HFF-Myc (cell line): ENCODE data around the gene TMEM132D.

Experiments
- DNase-seq: peaks from one replicate; pipeline ENCODE4 v3.0.0-alpha.2; 2011; ENCODE audit warnings: low read depth; ENCODE audit errors: extremely low read depth
- H3K4me3 ChIP-seq: replicated peaks from 2 replicates; pipeline ENCODE4 v1.5.1; 2011; ENCODE audit warnings: low read depth, mild to moderate bottlenecking, control low read depth, low read length
- CTCF ChIP-seq: IDR thresholded peaks from 2 replicates; pipeline ENCODE4 v1.5.1; 2012; ENCODE audit warnings: mild to moderate bottlenecking, low read depth, low read length, control low read depth; ENCODE audit errors: missing control alignments

The TMEM132D gene

DNA sequence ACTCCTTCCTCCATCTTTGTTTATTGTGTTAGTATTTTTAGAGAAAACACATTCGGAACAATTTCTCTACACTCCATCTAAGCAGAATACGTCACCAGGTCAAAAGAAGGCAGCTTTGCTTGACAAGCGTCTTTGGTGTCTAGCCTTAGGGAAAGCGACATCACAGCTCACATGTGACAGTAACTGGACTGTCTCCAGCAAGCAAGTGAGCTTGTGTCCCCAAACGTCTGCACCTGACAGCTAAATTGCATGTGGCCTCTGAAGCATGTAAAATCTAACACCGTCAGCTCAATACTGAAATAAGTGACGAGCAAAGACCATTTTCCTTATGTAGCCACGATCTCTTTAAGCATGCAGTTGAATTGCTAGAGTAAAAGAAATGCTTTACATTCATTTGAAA lies 540.8 kb downstream of the TMEM132D start:
- no peak for DNase-seq
- TF ChIP-seq CTCF: no peak
- no peak overlapping the region for H3K4me3 ChIP-seq

- no peak for TF ChIP-seq CTCF
- no peak for DNase-seq
- no peak overlapping the region for H3K4me3 ChIP-seq
These were observed 546.6 kb downstream of the TMEM132D start for GRCh38 chr12:129357233-129357632.

GRCh38 chr12:129351481-129351880 lies 552.3 kb downstream of the TMEM132D start:
- TF ChIP-seq CTCF: no peak
- DNase-seq: no peak
- H3K4me3 ChIP-seq: no peak overlapping the region

DNA sequence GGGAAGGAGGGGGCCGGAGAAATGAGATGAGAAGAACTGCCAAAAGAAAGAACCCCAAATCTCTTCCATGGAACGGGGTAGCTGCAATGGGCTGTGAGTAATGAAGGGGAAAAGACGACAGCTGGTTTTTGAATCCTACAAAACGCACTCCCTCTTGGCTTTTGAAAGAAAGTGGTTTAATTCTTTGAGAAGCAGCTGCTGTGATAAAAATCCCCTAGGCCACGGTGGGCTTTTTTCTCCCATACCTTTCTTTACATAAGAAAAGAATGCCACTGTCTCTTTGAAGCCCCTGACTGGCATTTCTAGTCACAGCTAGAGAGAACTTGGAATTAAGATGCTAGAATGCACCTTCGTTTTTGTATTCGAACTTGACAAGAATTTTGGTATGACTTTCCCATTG lies 564.5 kb downstream of the TMEM132D start:
- H3K4me3 ChIP-seq: no peak overlapping the region
- TF ChIP-seq CTCF: no peak
- no peak for DNase-seq

- no peak for TF ChIP-seq CTCF
- DNase-seq: no peak
- no peak overlapping the region for H3K4me3 ChIP-seq
These were observed 566.4 kb downstream of the TMEM132D start for GRCh38 chr12:129337413-129337812.

- no peak for DNase-seq
- H3K4me3 ChIP-seq: no peak overlapping the region
- no peak for TF ChIP-seq CTCF
These were observed 568.1 kb downstream of the TMEM132D start for GRCh38 chr12:129335773-129336172.

DNA sequence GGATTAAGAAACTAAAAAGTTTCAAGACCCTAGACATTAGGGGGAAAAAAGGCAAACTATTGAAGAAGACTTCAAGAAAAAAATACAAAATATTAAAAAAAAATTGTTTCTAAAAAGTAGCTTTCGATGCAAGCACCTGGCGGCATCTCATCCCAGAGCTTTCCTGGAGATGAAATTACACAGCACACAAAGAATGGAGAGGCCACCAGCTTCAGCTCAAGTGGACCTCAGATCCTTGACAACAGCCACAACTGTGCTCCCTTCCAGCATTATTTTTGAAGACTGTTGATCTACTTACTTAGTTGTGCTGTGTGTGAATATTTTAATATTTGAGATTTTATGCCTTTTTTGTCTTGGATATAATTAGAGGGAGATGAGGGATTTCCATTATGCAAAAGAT lies 571.5 kb downstream of the TMEM132D start:
- TF ChIP-seq CTCF: no peak
- no peak overlapping the region for H3K4me3 ChIP-seq
- DNase-seq: no peak
